Measurements from ENCODE around the gene DLX1.
A peak's percentile ranks its signal among the peaks of the same experiment; 100 is the strongest.
"Not testable (repeated sequence)": the region's sequence is repeated elsewhere in the genome, so short reads cannot be mapped to it uniquely, and the experiment has no call there.

DLX1 gene

GRCh38 chr2:172052000-172052983 lies 33.0 kb upstream of the DLX1 start:
- no peak for TF ChIP-seq CTCF (IDR thresholded peaks at IDR 0.05; ENCODE audit: control insufficient read depth, extremely low read depth, insufficient read depth)
- no peak overlapping the region for H3K4me3 ChIP-seq (ENCODE audit: low read depth, low read length)
- peak; percentile 17 for DNase-seq (ENCODE audit: low read depth)

GRCh38 chr2:172053486-172053885 lies 31.8 kb upstream of the DLX1 start:
- no peak for TF ChIP-seq CTCF (IDR thresholded peaks at IDR 0.05; ENCODE audit: control insufficient read depth, extremely low read depth, insufficient read depth)
- no peak overlapping the region for H3K4me3 ChIP-seq (ENCODE audit: low read depth, low read length)
- DNase-seq (ENCODE audit: low read depth) = no peak

GRCh38 chr2:172056293-172056692 lies 29.0 kb upstream of the DLX1 start:
- no peak for DNase-seq (ENCODE audit: low read depth)
- TF ChIP-seq CTCF (IDR thresholded peaks at IDR 0.05; ENCODE audit: control insufficient read depth, extremely low read depth, insufficient read depth) = no peak
- no peak overlapping the region for H3K4me3 ChIP-seq (ENCODE audit: low read depth, low read length)

GRCh38 chr2:172058660-172059059 lies 26.6 kb upstream of the DLX1 start:
- DNase-seq (ENCODE audit: low read depth) = no peak
- TF ChIP-seq CTCF (IDR thresholded peaks at IDR 0.05; ENCODE audit: control insufficient read depth, extremely low read depth, insufficient read depth) = no peak
- no peak overlapping the region for H3K4me3 ChIP-seq (ENCODE audit: low read depth, low read length)

GRCh38 chr2:172060118-172060517 lies 25.2 kb upstream of the DLX1 start:
- not testable (repeated sequence) for H3K4me3 ChIP-seq (ENCODE audit: low read depth, low read length); DNase-seq (ENCODE audit: low read depth)

- no peak for DNase-seq (ENCODE audit: low read depth)
- no peak overlapping the region for H3K4me3 ChIP-seq (ENCODE audit: low read depth, low read length)
- TF ChIP-seq CTCF (IDR thresholded peaks at IDR 0.05; ENCODE audit: control insufficient read depth, extremely low read depth, insufficient read depth) = no peak
Observed at GRCh38 chr2:172062402-172063004, 22.8 kb upstream of the DLX1 start.

- no peak overlapping the region for H3K4me3 ChIP-seq (ENCODE audit: low read depth, low read length)
- DNase-seq (ENCODE audit: low read depth) = no peak
- TF ChIP-seq CTCF (IDR thresholded peaks at IDR 0.05; ENCODE audit: control insufficient read depth, extremely low read depth, insufficient read depth) = no peak
Observed at GRCh38 chr2:172063446-172063845, 21.9 kb upstream of the DLX1 start.

Measured in LNCaP clone FGC (cell line).